ENCODE results near the gene FCHSD2. TPM values are rescaled to one million over a fixed set of nuclear protein-coding genes. Genes with fewer than 3 reads are reported as not detected.
A peak's percentile ranks its signal among the peaks of the same experiment; 100 is the strongest.

FCHSD2 gene
- total RNA-seq, 4 donors from 2014 or later = 15.4 to 37.8 (median 31.9) TPM

DNA sequence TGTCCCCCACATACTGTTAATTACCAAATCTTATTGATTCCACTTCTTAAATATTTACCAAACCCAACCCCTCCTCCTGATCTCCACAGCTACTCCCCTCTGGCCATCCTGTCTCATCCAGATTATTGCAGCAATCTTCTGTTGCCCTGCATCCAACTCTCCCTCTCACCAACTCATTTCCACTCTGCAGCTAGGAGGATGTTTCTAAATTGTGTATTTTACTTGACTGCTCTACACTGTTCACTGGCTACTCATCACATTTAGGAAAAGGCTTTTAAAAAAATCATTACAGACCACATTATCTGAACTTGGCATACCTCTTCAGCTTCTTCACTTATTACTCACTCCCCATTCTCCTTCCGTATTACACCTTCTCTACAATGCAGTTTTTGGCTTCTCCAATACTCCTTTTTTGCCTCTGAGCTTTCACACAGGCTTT lies 210.0 kb downstream of the FCHSD2 start:
- peak; percentile 82 for ATAC-seq (ENCODE audit: low FRiP score)
- TF ChIP-seq CTCF (IDR thresholded peaks at IDR 0.05) = no peak
- DNase-seq (ENCODE audit: low spot score) = no peak

- ATAC-seq (ENCODE audit: low FRiP score) = no peak
- no peak for TF ChIP-seq CTCF (IDR thresholded peaks at IDR 0.05)
Observed at GRCh38 chr11:72930008-72930407, 212.1 kb downstream of the FCHSD2 start.

GRCh38 chr11:72929256-72929655 lies 212.9 kb downstream of the FCHSD2 start:
- no peak for ATAC-seq (ENCODE audit: low FRiP score)

More at GRCh38 chr11:72930008-72930407, 212.1 kb downstream of the FCHSD2 start:
- DNase-seq (ENCODE audit: low spot score) = no peak

GRCh38 chr11:72927380-72927779 lies 214.7 kb downstream of the FCHSD2 start:
- TF ChIP-seq CTCF (IDR thresholded peaks at IDR 0.05) = no peak
- DNase-seq (ENCODE audit: low spot score) (no peak), ATAC-seq (ENCODE audit: low FRiP score) (no peak)

More at GRCh38 chr11:72929256-72929655, 212.9 kb downstream of the FCHSD2 start:
- TF ChIP-seq CTCF (IDR thresholded peaks at IDR 0.05) = no peak
- no peak for DNase-seq (ENCODE audit: low spot score)

DNA sequence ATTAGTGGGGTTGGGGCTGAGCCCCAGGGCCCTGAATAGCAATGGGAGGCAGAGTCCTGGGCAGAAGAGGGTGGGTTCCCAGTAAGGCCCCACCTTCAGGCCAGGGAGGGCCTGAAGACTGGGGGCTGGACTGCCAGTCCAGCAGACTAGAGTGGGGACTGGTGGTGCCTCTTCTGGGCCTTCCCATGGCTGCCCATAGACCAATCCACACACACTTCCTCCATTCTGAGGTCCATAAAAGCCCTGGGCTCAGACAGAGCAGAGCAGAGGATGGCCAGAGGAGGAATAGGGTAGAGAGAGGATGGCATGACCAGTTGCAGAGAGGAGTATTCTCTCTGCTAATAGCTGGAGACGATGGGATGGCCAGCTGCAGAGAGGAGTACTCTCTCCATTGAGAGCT lies 216.0 kb downstream of the FCHSD2 start:
- TF ChIP-seq CTCF (IDR thresholded peaks at IDR 0.05) = no peak
- DNase-seq (ENCODE audit: low spot score) (no peak), ATAC-seq (ENCODE audit: low FRiP score) (no peak)

DNA sequence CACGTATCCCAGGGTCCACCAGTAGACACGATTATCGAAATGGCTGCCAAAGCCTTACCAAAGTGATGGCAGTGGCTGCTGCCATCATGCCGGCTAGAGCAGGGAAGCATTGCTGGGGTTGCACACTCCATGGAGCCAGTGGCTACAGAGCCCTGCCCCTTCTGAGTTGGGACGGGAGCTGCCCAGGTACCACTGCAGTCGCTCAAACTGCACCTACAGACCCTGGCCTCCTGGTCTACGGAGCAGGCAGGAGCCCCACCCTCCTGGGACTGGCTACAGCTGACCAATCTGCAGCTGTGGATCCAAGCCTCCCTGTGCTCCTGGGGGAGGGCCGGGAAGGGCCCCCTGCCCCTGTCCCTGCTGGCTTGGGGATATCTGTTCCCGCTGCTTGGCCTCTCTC lies 216.5 kb downstream of the FCHSD2 start:
- peak; percentile 62 for ATAC-seq (ENCODE audit: low FRiP score)

More for the DNA sequence above, 216.5 kb downstream of the FCHSD2 start:
- no peak for TF ChIP-seq CTCF (IDR thresholded peaks at IDR 0.05)
- DNase-seq (ENCODE audit: low spot score) = no peak

Measured in omental fat pad (tissue), 4 donors.